GM19324 (cell line): Measurements from ENCODE around the gene ACOT9.
"Not testable (repeated sequence)": the region's sequence is repeated elsewhere in the genome, so short reads cannot be mapped to it uniquely, and the experiment has no call there.

ENCODE experiments used
- ATAC-seq: cut with Tn5 transposase; IDR thresholded peaks from one replicate; pipeline ENCODE4 v1.9.1; 2021; ENCODE audit warnings: mild to moderate bottlenecking, moderate library complexity; ENCODE audit not compliant: unreplicated experiment, low FRiP score

Gene ACOT9

DNA sequence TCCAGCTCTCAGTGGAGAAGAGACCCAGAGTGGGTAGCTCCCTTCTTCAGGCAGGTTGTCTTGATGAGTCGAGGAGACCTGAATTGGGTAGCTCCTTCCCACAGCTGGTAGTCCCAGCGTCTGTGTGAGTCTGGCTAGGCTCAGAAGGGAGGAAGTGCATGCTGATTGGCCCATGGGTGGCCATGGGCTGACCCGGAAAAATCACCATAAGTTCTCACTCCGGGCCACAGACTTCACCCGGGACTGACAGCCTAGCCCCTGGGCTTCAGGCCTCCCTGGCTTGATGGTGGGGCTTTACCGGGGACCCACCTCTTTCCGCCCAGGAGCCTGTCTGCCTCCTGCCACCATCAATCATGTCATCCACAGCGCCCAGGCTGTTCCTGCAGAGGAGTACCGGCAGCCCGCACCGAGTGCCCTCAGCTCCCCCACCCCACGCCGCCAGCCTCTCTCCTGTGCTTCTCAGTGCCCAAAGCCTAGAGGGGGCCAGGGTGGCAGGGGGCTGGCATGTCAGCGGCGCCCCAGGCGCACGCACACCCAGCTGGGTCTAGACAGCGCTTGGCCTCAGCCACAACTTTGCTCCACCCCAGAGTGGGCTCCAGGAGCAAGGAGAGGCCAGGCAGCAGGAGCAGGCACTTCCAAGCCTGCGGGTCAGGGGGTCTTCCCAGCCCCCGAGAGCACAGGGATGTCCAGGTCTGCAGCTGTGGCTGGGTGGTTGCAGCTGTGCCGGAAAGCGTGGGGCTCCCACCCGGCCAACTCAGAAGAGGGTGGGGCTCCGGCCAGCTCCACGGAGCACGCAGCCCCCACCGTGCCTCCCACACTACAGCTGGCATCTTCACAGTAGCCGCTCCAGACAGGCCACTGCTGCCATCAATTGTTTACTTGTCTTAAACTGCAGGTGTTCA lies 23.8 kb upstream of the ACOT9 start:
- no peak for ATAC-seq

DNA sequence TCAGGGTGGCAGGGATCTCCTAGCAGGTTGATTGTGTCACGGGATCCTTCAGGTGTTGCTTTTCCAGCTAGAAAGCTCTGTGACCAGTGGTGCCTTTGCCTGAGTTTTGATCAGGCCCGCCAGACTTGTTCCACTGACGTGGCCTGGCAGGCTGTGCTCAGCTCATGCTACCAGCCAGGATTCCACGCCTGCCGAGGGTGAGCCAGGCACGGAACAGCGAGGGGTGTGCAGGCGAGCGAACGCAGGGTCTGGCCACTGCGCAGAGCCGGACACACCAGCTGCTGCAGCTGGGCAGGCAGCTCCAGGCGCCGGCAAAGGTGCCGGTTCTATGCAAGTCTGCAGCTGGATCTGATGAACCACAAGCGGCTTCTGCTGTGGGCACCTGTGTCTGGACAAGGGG lies 22.8 kb upstream of the ACOT9 start:
- ATAC-seq = no peak

DNA sequence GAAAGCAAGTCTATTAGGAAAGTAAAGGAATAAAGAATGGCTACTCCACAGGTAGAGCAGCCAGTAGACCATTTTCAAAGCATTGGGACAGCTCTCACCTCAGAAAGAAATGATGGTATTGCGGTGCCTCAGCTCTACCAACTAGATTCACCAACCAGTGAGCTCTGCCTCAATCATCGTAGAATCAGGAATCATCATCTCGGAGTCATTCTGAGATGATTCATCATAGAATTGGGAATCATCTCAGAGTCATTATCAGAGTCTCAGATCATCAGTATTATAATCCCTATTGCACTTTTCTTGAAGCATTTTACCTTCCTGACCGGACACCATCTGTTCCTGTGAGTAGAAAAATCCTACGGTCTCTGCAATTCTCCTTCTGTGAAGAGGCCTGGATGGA lies 22.4 kb upstream of the ACOT9 start:
- ATAC-seq = no peak

DNA sequence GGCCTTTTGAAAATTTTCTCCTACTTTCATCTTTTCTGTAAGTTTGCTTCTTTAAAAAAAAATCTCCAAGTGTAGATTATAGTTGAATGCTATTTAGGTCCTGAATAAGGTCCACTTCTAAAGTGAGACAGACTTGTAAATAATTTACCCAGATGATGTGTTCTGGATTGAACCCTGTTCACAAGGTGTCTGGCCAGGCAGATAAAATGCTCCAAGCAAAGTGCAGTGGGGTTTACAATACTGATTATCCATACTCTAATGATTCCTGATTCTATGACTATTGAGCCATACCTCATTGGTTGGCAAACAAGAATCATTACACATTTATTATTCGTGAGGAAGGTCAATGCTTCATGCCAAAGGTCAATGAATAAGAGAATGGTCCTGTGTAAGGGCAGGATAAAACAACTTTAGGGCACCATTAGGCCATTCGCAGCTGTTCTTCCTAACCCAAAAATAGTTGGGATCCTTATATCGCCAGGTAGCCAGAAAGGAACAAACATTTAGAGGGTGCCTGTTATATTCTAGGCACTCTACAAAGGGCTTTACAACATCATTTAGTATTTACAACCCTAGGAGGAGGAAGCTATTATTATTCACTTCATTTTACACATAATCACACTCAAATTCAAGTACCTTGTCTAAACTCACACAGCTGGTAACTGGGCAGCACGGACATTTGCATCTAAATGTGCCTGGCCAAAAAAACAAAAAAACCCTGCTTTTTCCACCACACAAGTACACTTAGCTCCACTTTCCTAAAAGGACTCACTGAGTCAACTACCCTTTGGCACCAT lies 21.3 kb upstream of the ACOT9 start:
- no peak for ATAC-seq

DNA sequence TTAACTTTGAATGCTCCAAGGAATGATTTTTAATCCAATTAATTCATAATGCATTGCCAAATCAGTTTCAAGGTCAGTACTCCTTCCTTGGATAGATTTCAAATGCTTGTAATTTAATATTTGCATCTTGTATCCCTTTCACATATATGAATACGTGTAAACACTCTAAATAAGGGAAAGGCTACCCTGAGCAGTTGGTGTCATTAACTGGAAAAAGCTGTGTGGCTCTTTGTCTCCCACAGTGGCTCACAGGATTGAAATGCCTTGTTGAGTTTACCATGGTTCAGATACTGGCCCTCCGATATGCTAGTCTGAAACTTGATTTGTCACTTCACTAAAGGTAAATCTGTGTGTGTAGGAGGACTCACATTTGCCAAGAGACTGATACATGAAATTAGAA lies 16.7 kb upstream of the ACOT9 start:
- no peak for ATAC-seq

DNA sequence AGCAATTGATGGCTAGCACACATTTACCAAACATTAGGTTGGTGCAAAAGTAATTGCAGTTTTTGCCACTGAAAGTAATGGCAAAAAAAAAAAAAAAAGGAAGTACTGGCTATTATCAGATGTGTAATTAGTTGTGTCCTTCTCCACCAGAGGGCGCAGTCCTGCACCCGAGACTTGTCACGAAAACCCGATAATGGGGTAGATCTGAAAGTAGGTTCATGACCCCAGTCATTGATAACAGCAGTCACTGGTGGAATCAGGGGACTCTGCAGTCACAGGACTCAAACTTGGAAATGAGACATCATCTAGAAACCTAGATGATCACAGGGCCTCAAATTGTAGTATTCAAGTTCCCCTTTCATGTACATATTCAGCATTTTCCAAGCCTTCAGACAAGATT lies 13.1 kb upstream of the ACOT9 start:
- peak; percentile 77 for ATAC-seq

DNA sequence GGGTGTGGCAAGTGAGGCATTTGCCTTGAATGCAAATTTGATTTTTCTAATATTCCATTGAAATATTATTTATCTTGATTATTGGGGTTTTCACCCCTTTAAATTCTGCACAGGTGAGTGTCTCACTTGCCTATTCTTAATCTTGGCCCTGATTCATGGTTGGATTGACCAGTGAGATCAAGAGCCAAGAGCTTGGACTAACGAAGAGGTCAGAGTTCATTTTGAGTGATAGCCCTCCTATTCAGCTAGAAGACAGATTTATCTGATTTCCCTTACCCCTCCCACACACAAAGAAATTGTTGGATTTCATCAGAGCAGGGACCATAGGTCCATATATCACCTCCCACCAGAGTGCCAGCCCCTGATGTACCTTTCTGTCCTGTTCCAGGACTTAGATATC lies 11.6 kb upstream of the ACOT9 start:
- no peak for ATAC-seq

DNA sequence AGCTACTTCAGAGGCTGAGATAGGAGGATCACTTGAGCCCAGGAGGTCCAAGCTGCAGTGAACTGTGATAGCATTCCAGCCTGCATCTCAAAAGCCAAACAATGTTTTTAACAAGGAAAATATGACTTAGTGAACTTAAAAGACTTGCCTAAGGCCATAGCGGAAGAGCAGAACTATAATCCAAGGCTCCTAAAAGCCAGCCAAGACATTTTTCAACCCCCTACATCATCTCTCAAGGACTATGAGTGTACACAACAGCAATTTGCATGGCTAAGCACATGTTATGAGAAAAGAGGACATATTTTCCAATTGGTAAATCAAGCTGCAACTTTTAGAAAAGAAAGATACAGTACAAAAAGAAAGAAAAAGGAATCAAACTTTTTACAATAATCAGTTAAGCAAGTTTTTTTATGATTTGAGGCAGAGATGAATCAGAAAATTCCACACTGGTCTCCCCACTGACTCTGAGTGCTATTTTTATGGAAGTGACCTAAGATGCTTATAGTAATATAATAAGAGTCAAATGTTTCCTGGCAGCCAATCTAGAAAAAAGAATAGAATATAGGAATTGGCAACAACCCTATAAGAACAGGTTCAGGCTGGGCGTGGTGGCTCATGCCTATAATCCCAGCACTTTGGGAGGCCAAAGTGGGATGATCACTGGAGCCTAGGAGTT lies 9.8 kb upstream of the ACOT9 start:
- no peak for ATAC-seq

DNA sequence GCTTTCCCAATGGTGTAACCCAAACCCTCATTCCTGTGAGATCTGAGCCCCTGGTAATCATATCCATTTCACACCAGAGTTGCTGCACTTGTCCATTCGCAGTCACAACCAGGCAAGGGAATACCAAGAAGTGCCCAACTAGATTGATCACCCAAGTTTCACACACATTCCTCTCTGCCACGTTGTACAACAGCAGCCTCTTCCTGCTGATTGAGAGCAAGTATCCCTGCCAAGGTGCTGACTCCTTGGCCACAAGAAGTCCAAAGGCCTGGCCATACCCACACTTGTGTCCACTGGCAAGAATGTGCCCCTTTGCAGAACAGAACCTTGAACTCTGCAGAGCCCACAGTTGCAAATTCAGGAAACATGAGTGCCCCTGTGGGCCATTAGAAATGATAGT lies 6.5 kb upstream of the ACOT9 start:
- no peak for ATAC-seq

DNA sequence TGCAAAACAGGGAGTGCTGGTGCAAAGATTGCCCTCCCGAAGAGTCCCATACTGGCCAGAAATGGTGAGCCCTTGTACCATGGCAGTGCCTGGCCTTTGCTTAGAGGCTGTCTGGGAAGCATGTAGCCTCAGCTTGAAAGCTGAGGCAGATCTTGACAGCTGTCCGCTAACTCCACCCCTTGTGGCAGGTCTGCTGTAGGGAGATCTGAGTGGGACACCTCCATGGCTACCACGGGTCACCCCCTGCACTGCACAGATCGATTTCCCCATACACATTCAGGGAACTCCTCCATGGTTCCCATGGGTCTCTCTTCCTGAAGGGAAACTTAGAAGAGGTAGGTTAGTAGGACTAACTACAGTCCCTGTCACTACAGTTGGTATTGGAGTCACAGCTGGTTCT lies 6.1 kb upstream of the ACOT9 start:
- no peak for ATAC-seq

DNA sequence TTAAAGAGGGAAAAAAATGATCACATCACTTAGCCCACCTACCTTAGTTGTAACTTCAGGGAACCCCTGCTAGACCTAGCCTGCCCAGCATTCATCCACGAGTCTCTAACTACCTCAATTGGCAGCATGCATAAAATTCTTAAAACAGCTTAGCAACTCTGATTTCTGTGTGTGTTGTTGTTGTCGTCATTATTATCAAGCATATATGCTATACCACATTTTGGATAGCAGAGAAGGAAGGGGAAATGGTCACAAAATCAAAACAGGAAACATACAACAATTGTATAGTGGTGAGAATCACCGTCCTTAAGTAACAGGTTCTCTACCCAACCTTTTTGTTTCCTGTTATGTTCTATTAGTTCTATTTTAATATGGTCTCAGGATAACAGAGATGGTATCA lies 2.7 kb upstream of the ACOT9 start:
- no peak for ATAC-seq

DNA sequence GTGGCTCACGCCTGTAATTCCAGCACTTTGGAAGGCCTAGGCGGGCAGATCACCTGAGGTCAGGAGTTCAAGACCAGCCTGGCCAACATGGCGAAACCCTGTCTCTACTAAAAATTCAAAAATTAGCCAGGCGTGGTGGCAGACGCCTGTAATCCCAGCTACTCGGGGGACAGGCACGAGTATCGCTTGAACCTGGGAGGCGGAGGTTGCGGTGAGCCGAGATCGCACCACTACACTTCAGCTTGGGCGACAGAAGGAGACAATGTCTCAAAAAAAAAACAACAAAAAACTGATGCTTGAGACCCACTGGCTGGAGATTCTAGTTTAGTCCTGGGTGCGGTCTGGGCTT lies 521 bp upstream of the ACOT9 start:
- ATAC-seq = not testable (repeated sequence)

DNA sequence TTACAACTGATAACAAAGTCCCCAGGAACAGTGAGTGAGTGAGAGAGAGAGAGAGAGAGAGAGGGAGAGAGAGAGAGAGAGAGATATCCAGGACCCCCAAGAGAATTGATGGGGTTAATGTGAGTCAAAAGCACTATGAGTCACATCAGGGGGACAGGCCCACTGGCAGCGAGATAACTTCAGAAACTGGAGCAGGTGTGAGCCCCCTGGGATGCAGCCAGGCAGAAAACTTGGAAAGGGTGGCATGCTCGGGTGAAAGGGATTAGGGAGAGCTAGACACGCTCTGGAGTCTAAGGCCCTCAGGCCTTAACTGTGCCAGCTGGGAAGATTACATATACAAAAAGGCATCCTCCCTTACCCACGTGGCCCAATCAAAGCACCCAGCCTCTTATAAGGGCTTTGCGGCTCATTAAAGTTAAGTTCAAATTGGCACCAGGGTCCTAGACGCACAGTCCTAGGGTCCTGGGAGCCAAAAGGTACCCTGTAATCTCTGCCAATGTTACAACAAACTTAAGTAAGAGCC lies 841 bp downstream of the ACOT9 start:
- ATAC-seq = no peak

DNA sequence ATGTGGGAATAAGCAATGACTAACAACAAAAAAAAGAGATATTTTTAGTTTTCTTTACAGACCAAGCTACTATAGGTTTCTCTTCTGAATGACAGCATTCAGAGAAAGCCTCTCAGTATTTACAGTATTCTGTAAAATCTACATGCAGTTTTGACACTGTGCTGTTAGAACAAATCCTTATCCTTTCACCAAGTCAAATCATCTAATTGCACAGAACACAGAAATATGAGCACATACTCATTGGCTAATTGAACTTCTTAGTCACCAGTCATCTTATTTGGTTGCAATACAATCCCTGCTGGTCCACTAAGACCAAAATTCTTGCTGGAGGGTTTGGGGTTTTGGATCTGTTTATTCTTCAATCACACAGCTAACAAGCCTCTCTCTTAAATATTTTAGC lies 5.7 kb downstream of the ACOT9 start:
- ATAC-seq = no peak

DNA sequence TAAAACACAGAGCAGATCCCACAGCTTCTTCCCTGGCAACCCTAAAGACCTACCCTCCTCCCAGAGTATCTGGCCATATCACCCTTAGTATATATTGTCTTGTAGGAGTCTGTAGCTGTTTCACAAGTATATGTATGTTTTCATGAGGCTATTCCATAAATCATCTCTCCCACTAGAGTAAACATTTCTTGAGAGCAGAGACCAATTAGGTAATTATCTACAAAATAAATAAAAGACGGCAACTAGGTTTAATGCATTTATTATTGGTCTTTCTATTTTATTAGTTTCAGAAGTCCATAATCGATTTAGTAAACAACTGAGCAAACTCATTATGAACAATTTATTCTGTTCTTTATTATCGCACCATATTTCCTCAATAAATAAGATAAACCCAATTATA lies 7.0 kb downstream of the ACOT9 start:
- ATAC-seq = no peak

DNA sequence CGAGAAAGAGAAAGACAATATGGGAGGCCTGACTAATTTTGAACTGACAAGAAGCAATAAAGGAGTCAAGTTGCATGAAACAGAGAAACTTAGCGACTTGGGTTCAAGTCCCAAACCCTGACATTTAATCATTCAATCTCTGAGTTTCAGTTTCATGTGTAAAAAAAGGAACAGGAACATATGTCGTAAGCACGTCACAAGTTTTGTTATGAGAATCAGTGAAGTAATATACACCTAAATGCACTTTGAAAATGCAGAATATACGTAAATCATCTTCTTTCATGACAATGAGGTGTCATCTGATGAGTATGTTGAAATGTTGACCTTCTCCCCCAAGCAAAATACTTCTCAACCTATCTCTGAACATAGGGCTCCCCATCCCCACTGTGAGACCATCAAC lies 10.4 kb downstream of the ACOT9 start:
- peak; percentile 57 for ATAC-seq

DNA sequence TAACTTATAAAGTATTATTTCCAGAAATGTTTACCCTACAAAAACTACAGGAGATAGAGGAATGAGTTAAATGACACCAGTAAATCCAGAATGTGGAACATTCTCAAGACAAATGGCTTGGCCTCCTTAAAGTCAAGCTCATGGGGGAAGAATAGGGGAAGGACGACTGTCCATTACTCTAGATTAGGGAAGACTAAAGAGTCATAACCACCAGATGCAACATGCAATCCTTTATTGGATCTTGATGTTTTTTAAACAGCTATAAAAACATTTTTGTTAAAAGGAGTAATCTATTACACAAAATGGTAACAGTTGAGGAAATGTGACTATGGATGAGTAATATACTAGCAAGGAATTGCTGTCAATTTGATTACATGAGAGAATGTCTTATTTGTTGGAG lies 11.1 kb downstream of the ACOT9 start:
- no peak for ATAC-seq

DNA sequence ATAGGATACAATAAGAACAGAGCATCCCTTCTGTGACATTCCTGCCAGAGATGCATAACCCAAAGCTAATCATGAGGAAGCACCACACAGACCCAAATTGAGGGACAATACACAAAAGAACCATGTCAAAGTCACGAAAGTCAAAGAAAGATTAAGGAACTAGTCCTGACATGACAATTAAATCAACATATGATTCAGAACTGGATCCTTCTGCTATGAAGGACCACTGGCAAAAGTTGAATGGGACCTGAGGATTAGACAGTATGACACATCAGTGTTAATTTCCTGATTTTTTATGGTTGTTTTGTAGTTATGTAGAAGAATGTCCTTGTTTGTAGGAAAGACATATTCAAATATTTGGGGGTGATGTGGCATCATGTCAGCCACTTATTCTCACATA lies 13.9 kb downstream of the ACOT9 start:
- no peak for ATAC-seq

DNA sequence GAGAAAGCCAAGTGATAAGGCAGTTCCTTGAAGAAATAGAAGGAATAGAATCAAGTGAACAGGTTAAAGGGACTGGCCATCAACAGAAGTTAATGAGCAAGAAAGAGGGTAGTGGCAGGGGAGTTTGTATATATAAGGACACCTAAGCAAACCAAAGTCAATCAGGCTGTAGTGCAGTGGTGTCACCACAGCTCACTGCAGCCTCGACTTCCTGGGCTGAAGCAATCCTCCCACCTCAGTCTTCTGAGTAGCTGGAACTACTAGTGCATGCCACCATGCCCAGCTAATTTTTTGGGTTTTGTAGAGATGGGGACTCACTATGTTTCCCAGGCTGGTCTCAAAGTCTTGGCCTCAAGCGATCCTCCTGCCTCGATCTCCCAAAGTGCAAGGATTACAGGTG lies 15.9 kb downstream of the ACOT9 start:
- no peak for ATAC-seq

DNA sequence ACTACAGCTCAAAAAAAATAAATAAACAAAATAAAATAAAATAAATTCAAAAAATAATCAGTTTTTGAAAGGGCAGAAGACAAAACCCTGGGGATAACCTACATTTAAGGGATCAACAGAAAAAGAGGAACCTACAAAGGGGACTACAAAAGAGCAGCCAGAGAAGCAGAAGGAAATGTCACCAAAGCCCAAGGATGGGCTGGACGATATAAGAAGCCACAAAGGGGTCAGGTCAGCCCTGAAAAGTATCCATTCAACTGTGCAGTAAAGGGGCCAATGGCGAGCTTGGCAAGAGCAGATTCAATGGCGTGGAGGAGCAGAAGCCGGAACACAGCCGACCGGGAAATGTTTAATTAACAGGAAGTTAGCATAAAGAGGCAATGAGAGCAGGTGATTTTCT lies 16.9 kb downstream of the ACOT9 start:
- no peak for ATAC-seq

DNA sequence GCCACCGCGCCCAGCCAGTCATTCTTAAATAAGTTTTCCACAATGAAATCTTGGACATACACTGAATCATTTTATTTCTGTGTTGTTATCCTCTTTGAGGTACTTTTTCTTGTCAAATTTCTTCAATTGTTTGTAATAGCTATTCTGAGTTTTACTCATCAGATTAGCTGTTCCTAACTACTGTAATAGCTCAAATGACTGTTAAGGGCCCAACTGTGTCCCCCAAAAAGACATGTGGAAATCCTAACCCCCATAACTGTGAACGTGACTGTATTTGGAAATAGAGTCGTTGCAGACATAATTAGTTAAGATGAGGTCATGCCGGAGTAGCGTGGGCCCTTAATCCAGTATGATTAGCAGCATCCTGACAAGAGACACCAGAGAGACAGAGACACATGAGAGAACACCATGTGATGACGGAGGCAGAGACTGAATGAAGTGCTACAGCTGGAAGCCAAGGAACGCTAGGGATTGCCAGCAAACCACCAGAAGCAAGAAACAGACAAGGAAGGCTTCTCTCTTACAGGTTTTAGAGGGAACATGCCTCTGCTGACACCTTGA lies 22.9 kb downstream of the ACOT9 start:
- ATAC-seq = no peak
